Small intestine (tissue), 7 donors: Measurements from ENCODE around the gene SPTBN4. TPM values are rescaled to one million over a fixed set of nuclear protein-coding genes. Genes with fewer than 3 reads are reported as not detected.

Source experiments
- DNase-seq, 2 donors: peaks; one replicate each; pipeline versions ENCODE4 v3.0.0 to v3.0.0-alpha.2; 2013
- FAIRE-seq: peaks from 2 replicates; lab custom pipeline; 2012; peaks lifted over from hg19 to GRCh38; lab: Jason Lieb, UNC
- H3K27ac ChIP-seq, 3 donors: one replicate each; pipeline ENCODE4 v1.5.1; 2013; ENCODE audit warnings: low read length in 2 of 3, mild to moderate bottlenecking in 2 of 3, control low read depth in 1 of 3, inconsistent platforms in 1 of 3, low read depth in 1 of 3, moderate library complexity in 1 of 3
- H3K27me3 ChIP-seq, 3 donors: one replicate each; pipeline ENCODE4 v1.6.1; 2013; ENCODE audit warnings: low read length in 3 of 3, inconsistent platforms in 1 of 3; ENCODE audit not compliant: control insufficient read depth in 3 of 3, insufficient read depth in 3 of 3
- H3K36me3 ChIP-seq, 3 donors: one replicate each; pipeline ENCODE4 v1.6.1; 2013; ENCODE audit warnings: low read length in 3 of 3, inconsistent platforms in 1 of 3, low read depth in 1 of 3, mild to moderate bottlenecking in 1 of 3, moderate library complexity in 1 of 3; ENCODE audit not compliant: control insufficient read depth in 3 of 3, insufficient read depth in 2 of 3
- H3K4me1 ChIP-seq, 3 donors: one replicate each; pipeline ENCODE4 v1.6.1; 2013; ENCODE audit warnings: low read length in 2 of 3, inconsistent platforms in 1 of 3, low read depth in 1 of 3, mild to moderate bottlenecking in 1 of 3, moderate library complexity in 1 of 3; ENCODE audit not compliant: control insufficient read depth in 3 of 3, insufficient read depth in 2 of 3
- H3K4me3 ChIP-seq, 3 donors: one replicate each; pipeline ENCODE4 v1.5.1; 2013; ENCODE audit warnings: low read length in 3 of 3, control low read depth in 1 of 3, inconsistent platforms in 1 of 3, low read depth in 1 of 3, mild to moderate bottlenecking in 1 of 3, moderate library complexity in 1 of 3
- H3K9me3 ChIP-seq, 2 donors: one replicate each; pipeline ENCODE4 v1.6.1; 2013; ENCODE audit warnings: low read depth in 1 of 2, low read length in 1 of 2; ENCODE audit not compliant: control insufficient read depth in 2 of 2, insufficient read depth in 1 of 2
- WGBS, 3 donors: extraction: QIAGEN DNeasy Blood & Tissue Kit; methylation state at CpG; one replicate each; pipeline ENCODE4 v1.1.7; 2013; 5-methylcytosine and 5-hydroxymethylcytosine counted together
- polyA plus RNA-seq, 4 donors: library from polyadenylated mRNA; stranded (reverse) in 3 of 4; unstranded in 1 of 4; fragments of 200-250 nt in 3 of 4; fragments of 120-200 nt in 1 of 4; gene quantifications; one replicate each; pipeline versions ENCODE4 v1.2.1 to v1.2.3, GENCODE V29; 2013
- donor health status: healthy with polysubstance abuse.
- donor health status: control.
- donor health status: control.
- donor health status: Bipolar disorder and iron deficiency.
- donor health status: healthy.

SPTBN4 gene
- polyA plus RNA-seq, 4 donors = 1.1 to 2.0 (median 1.8) TPM; not detected in 1

- WGBS, 3 donors = 0% methylated on average over 64 to 72 of the region's 72 CpGs
- Histone ChIP-seq H3K4me3 (peak within 1 kb of the TSS; percentile 77 to 94 (median 85)), H3K36me3 (peaks cover 5 to 48% (median 7%) of the 10 kb centered on the region in 3 donors), H3K27me3 (no peaks in the 10 kb centered on the region), H3K9me3 (no peaks in the 10 kb centered on the region), H3K27ac (peak within 1 kb of the TSS; percentile 86 to 99 (median 95)), H3K4me1 (peaks cover 0 to 9% (median 3%) of the 10 kb centered on the region in 3 donors)
- DNase-seq (peak; percentile 95 to 99), FAIRE-seq (no peak)
These were observed 22.6 kb upstream of the SPTBN4 start, which contains the start of gene SERTAD3 for GRCh38 chr19:40444000-40444824. TSS of gene SERTAD3 (minus strand) at chr19:40444335. CDS start at chr19:40442080, 2,255 bp downstream.

GRCh38 chr19:40444825-40445312 is 21.9 kb upstream of the SPTBN4 start:
- DNase-seq (no peak), FAIRE-seq (no peak)
- Histone ChIP-seq H3K4me3 (peak overlapping the region; percentile 27 to 85 (median 77)), H3K27me3 (no peaks in the 10 kb centered on the region), H3K4me1 (peaks cover 0 to 9% (median 3%) of the 10 kb centered on the region in 3 donors), H3K27ac (peak overlapping the region in 2 of 3 donors; percentile 90 to 95), H3K9me3 (no peaks in the 10 kb centered on the region), H3K36me3 (peaks cover 5 to 49% (median 7%) of the 10 kb centered on the region in 3 donors)
- WGBS, 3 donors = 3 to 17% (median 12%) methylated on average over 18 of the region's 18 CpGs

DNA sequence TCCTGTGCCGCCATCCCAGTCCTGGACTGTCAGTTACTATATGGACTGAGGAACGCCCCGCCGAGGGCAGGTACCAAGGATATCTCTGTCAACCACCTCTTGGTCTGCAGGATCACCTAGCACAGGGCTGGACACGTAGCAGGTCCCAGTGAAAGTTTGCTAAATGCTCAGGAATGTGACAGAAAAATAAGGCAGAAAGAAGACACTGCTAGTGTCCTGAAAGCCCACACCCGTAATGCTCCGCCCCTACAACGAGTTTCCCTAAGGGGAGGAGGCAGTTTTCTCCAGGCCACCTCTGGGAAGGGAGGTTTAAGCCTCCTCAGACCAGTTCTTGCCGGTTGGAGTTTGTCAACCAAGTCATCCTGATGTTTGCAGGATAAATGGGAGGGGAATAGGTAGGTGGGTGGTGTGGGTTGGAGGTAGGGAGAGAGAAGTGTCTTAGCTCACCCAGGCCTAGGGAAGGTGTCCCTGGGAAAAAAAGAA is 21.0 kb upstream of the SPTBN4 start:
- DNase-seq = peak; percentile 22 to 64
- FAIRE-seq = no peak
- no peak overlapping the region for H3K4me3 ChIP-seq
- H3K9me3 ChIP-seq = no peaks in the 10 kb centered on the region
- WGBS, 3 donors = 60 to 72% (median 69%) methylated on average over 9 of the region's 9 CpGs
- H3K36me3 ChIP-seq = peaks cover 5 to 47% (median 7%) of the 10 kb centered on the region in 3 donors
- peaks cover 0 to 9% (median 3%) of the 10 kb centered on the region in 3 donors for H3K4me1 ChIP-seq
- no peaks in the 10 kb centered on the region for H3K27me3 ChIP-seq
- H3K27ac ChIP-seq = peak overlapping the region in 2 of 3 donors; percentile 17 to 26

DNA sequence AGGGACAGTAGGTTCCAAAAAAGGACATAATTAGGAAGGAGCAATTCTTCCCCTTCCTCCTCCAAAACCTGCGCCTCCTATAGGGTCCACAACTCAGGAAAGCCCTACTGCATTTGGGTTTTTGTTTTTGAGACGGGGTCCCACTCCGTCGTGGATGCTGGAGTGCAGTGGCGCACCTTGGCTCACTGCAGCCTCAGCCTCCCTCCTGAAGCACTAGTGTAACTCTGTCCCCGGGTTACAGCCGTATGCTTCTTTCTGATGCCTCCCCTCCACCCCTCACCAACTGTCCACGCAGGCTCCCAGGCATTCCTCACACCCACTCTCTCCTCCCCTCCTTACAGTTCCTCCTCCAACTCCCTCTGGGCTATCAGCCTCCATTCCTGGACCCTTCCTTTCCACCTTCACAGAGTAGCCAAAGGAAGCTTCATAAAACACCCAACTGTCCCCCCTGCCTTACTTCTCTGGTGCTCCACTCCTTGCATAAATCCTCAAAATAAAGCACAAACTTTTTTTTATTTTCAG is 20.5 kb upstream of the SPTBN4 start:
- DNase-seq = no peak

DNA sequence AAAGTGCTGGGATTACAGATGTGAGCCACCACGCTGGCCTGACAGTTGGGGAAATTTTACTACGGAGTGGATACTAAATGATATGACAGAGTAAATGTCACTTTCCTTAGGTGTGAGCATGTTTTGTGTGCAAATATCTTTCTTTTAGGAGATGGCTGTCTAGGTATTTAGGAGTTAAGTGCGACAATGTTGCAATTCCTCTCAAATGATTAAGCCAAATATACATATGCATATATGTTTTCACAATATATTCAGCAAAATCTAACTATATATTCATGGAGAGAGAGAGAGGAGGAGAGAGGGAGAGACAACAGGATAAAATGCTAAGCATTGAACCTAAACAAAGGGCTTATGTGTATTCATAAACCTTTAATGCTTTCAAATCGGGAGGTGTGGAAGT is 17.3 kb upstream of the SPTBN4 start:
- Histone ChIP-seq H3K4me3 (no peak overlapping the region), H3K4me1 (peaks cover 0 to 2% (median 0%) of the 10 kb centered on the region in 3 donors), H3K36me3 (peaks cover 0 to 61% (median 3%) of the 10 kb centered on the region in 3 donors), H3K27ac (no peak overlapping the region), H3K9me3 (no peaks in the 10 kb centered on the region), H3K27me3 (no peaks in the 10 kb centered on the region)
- DNase-seq = no peak
- no peak for FAIRE-seq
- WGBS, 3 donors = 85 to 90% (median 89%) methylated on average over 4 of the region's 4 CpGs

More for the DNA sequence above, 20.5 kb upstream of the SPTBN4 start:
- H3K36me3 ChIP-seq = peaks cover 3 to 47% (median 7%) of the 10 kb centered on the region in 3 donors
- WGBS, 3 donors = 84 to 86% (median 86%) methylated on average over 8 of the region's 8 CpGs
- H3K9me3 ChIP-seq = no peaks in the 10 kb centered on the region
- no peaks in the 10 kb centered on the region for H3K27me3 ChIP-seq
- H3K27ac ChIP-seq = no peak overlapping the region
- FAIRE-seq = no peak
- no peak overlapping the region for H3K4me3 ChIP-seq
- H3K4me1 ChIP-seq = peaks cover 0 to 9% (median 3%) of the 10 kb centered on the region in 3 donors

GRCh38 chr19:40450664-40451063 is 16.1 kb upstream of the SPTBN4 start:
- FAIRE-seq = no peak
- no peak overlapping the region for H3K4me3 ChIP-seq
- H3K9me3 ChIP-seq = no peaks in the 10 kb centered on the region
- 88 to 94% (median 93%) methylated on average over 4 of the region's 4 CpGs for WGBS, 3 donors
- no peaks in the 10 kb centered on the region for H3K4me1 ChIP-seq
- peaks cover 0 to 70% (median 3%) of the 10 kb centered on the region in 3 donors for H3K36me3 ChIP-seq
- H3K27me3 ChIP-seq = no peaks in the 10 kb centered on the region
- DNase-seq = no peak
- no peak overlapping the region for H3K27ac ChIP-seq

DNA sequence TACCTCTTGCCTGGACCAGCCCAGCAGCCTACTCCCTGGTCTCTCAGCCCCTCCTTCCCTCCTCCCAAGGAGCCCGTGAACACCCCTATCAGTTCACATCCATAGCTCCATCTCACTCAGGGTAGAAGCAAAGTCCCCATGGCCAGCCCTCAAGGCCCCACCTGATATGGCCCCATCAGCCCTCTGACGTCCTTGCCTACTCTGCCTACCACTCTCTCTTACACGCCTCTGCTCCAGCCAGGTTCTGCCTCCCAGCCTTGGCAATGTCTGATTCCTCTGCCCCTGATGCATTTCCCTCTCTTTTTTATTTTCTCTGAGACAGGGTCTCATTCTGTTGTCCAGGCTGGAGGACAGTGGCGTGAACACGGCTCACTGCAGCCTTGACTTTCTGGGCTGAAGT is 14.8 kb upstream of the SPTBN4 start:
- 67 to 80% (median 72%) methylated on average over 5 of the region's 5 CpGs for WGBS, 3 donors
- Histone ChIP-seq H3K27me3 (no peaks in the 10 kb centered on the region), H3K4me3 (no peak overlapping the region), H3K9me3 (no peaks in the 10 kb centered on the region), H3K36me3 (peaks cover 0 to 76% (median 3%) of the 10 kb centered on the region in 3 donors), H3K27ac (no peak overlapping the region), H3K4me1 (no peaks in the 10 kb centered on the region)
- no peak for FAIRE-seq
- peak in 1 of 2 donors; percentile 42 for DNase-seq

- H3K27ac ChIP-seq = no peak overlapping the region
- WGBS, 3 donors = 86 to 91% (median 89%) methylated on average over 5 of the region's 5 CpGs
- DNase-seq (no peak), FAIRE-seq (no peak)
- H3K4me1 ChIP-seq = no peaks in the 10 kb centered on the region
- H3K4me3 ChIP-seq = no peak overlapping the region
- peaks cover under 1 to 75% (median 4%) of the 10 kb centered on the region in 3 donors for H3K36me3 ChIP-seq
- no peaks in the 10 kb centered on the region for H3K9me3 ChIP-seq
- no peaks in the 10 kb centered on the region for H3K27me3 ChIP-seq
These were observed 13.6 kb upstream of the SPTBN4 start for GRCh38 chr19:40453151-40453735.
